Right lobe of liver (tissue), 6 donors: Measurements from ENCODE around the gene TBC1D24. TPM values are rescaled to one million over a fixed set of nuclear protein-coding genes. Genes with fewer than 3 reads are reported as not detected.

Experiments used
- ATAC-seq, 4 donors: fragments of 200-7000 bp; cut with Tn5 transposase; one replicate each; pipeline ENCODE4 v1.9.1; 2020; ENCODE audit warnings: mild to moderate bottlenecking in 4 of 4, moderate library complexity in 4 of 4
- DNase-seq, 3 donors: peaks; one replicate each; pipeline ENCODE4 v3.0.0-alpha.2; 2020
- H3K27ac ChIP-seq, 3 donors: fragments of 200-600 bp; one replicate each; pipeline ENCODE4 v1.8.0; 2022
- H3K27me3 ChIP-seq, 2 donors: fragments of 200-600 bp; one replicate each; pipeline ENCODE4 v1.8.0; 2022
- H3K36me3 ChIP-seq, 4 donors: fragments of 200-600 bp; sonication (generic) in 1 of 4; one replicate each; pipeline versions ENCODE4 v1.5.1 to v1.8.0; 2017 to 2022; ENCODE audit warnings: control low read depth in 1 of 4
- H3K4me1 ChIP-seq, 4 donors: fragments of 200-600 bp; sonication (generic) in 1 of 4; one replicate each; pipeline versions ENCODE4 v1.5.1 to v1.8.0; 2017 to 2022; ENCODE audit warnings: control low read depth in 1 of 4
- H3K4me3 ChIP-seq, 3 donors: fragments of 200-600 bp; one replicate each; pipeline ENCODE4 v1.8.0; 2022
- H3K9me3 ChIP-seq, 4 donors: fragments of 200-600 bp; sonication (generic) in 1 of 4; one replicate each; pipeline versions ENCODE4 v1.5.1 to v1.8.0; 2017 to 2022; ENCODE audit warnings: control low read depth in 1 of 4
- CTCF ChIP-seq, 4 donors: fragments of 200-600 bp in 3 of 4; fragments of 450-650 bp in 1 of 4; IDR thresholded peaks; one replicate each; pipeline versions ENCODE4 v1.5.1 to v1.8.0; 2016 to 2022; ENCODE audit warnings: antibody characterized with exemption in 4 of 4, mild to moderate bottlenecking in 2 of 4
- POLR2A ChIP-seq: fragments of 450-650 bp; IDR thresholded peaks from one replicate; pipeline ENCODE4 v1.6.1; 2017; ENCODE audit warnings: antibody characterized with exemption, mild to moderate bottlenecking
- WGBS: methylation state at CpG from one replicate; pipeline ENCODE4 v1.1.6; 2018; ENCODE audit warnings: low coverage, low lambda C conversion rate; ENCODE audit not compliant: insufficient coverage; ENCODE audit errors: missing lambda C conversion rate; 5-methylcytosine and 5-hydroxymethylcytosine counted together
- intact Hi-C, 2 donors: fragments of 100-400 bp; cut with DNase I; formaldehyde crosslinking; loops; one replicate each; pipeline versions ENCODE4 v1.11.2 to v1.14.1; 2022
- total RNA-seq, 6 experiments: library from RNA; depleted of rRNA in 2 of 6; stranded (reverse); fragments of >200 nt in 2 of 6; fragmentation: NEBNext Ultra II Directional in 3 of 6; extraction: Animal tissue kit (Norgen Biotek cat#: 25700) in 3 of 6; gene quantifications; one replicate each; pipeline versions ENCODE4 v1.1.0 to v1.2.4, GENCODE V29; 2016 to 2023
- donor health status: DM: no; HTN: yes; CAD: no.
- donor health status: DM: no; HTN: no; CAD: no.
- donor health status: DM: no; HTN: no; CAD: no.
- donor health status: DM: no; HTN: yes; CAD: no.
- donor health status: DM: no; HTN: yes; CAD: no.

TBC1D24 gene
- total RNA-seq, 6 experiments from 2014 or later, result 14.9 to 22.7 (median 17.5) TPM

GRCh38 chr16:2486645-2487516 lies 12.0 kb downstream of the TBC1D24 start:
- H3K4me3 ChIP-seq, result no peak overlapping the region
- 62% methylated on average over 13 of the region's 29 CpGs for WGBS
- DNase-seq (peak in 2 of 3 donors; percentile 56 to 62), ATAC-seq (peak in 3 of 4 donors; percentile 27 to 40 (median 34))
- H3K36me3 ChIP-seq, result peaks cover 0 to 4% (median 0%) of the 10 kb centered on the region in 4 donors
- H3K4me1 ChIP-seq, result peaks cover 0 to 34% (median 9%) of the 10 kb centered on the region in 4 donors
- H3K9me3 ChIP-seq, result no peaks in the 10 kb centered on the region
- no peaks in the 10 kb centered on the region for H3K27me3 ChIP-seq
- intact Hi-C loops, result no loop called here
- no peak for TF ChIP-seq POLR2A
- peak in 2 of 4 donors; percentile 8 to 16 for TF ChIP-seq CTCF (IDR thresholded peaks at IDR 0.05)
- H3K27ac ChIP-seq, result no peak overlapping the region

GRCh38 chr16:2487517-2487842 lies 12.6 kb downstream of the TBC1D24 start:
- Histone ChIP-seq H3K27me3 (no peaks in the 10 kb centered on the region), H3K4me1 (peaks cover 0 to 37% (median 9%) of the 10 kb centered on the region in 4 donors), H3K27ac (no peak overlapping the region), H3K36me3 (peaks cover 0 to 4% (median 0%) of the 10 kb centered on the region in 4 donors), H3K9me3 (no peaks in the 10 kb centered on the region), H3K4me3 (no peak overlapping the region)
- intact Hi-C loops, result no loop called here
- 57% methylated on average over 4 of the region's 8 CpGs for WGBS
- TF ChIP-seq CTCF (IDR thresholded peaks at IDR 0.05), result no peak
- no peak for TF ChIP-seq POLR2A
- ATAC-seq (no peak), DNase-seq (no peak)

- H3K27ac ChIP-seq, result no peak overlapping the region
- H3K4me1 ChIP-seq, result peaks cover 0 to 33% (median 9%) of the 10 kb centered on the region in 4 donors
- ATAC-seq (no peak), DNase-seq (no peak)
- no peaks in the 10 kb centered on the region for H3K27me3 ChIP-seq
- peaks cover 0 to 4% (median 0%) of the 10 kb centered on the region in 4 donors for H3K36me3 ChIP-seq
- no peaks in the 10 kb centered on the region for H3K9me3 ChIP-seq
- intact Hi-C loops, result no loop called here
- 81% methylated on average over 7 of the region's 15 CpGs for WGBS
- no peak overlapping the region for H3K4me3 ChIP-seq
- TF ChIP-seq CTCF (IDR thresholded peaks at IDR 0.05) (no peak), POLR2A (no peak)
Measured at GRCh38 chr16:2487903-2488531, 13.1 kb downstream of the TBC1D24 start.

GRCh38 chr16:2489581-2489980 lies 14.7 kb downstream of the TBC1D24 start:
- Histone ChIP-seq H3K36me3 (peaks cover 0 to 4% (median 0%) of the 10 kb centered on the region in 4 donors), H3K4me1 (peaks cover 0 to 18% (median 7%) of the 10 kb centered on the region in 4 donors), H3K9me3 (no peaks in the 10 kb centered on the region), H3K27ac (no peak overlapping the region), H3K4me3 (no peak overlapping the region), H3K27me3 (no peaks in the 10 kb centered on the region)
- intact Hi-C loops, result no loop called here
- TF ChIP-seq CTCF (IDR thresholded peaks at IDR 0.05) (no peak), POLR2A (no peak)
- no CpG with 5 or more reads among the region's 16 CpGs for WGBS
- ATAC-seq (no peak), DNase-seq (no peak)
